Measurements from ENCODE around the gene SPHK1.

SPHK1 gene

DNA sequence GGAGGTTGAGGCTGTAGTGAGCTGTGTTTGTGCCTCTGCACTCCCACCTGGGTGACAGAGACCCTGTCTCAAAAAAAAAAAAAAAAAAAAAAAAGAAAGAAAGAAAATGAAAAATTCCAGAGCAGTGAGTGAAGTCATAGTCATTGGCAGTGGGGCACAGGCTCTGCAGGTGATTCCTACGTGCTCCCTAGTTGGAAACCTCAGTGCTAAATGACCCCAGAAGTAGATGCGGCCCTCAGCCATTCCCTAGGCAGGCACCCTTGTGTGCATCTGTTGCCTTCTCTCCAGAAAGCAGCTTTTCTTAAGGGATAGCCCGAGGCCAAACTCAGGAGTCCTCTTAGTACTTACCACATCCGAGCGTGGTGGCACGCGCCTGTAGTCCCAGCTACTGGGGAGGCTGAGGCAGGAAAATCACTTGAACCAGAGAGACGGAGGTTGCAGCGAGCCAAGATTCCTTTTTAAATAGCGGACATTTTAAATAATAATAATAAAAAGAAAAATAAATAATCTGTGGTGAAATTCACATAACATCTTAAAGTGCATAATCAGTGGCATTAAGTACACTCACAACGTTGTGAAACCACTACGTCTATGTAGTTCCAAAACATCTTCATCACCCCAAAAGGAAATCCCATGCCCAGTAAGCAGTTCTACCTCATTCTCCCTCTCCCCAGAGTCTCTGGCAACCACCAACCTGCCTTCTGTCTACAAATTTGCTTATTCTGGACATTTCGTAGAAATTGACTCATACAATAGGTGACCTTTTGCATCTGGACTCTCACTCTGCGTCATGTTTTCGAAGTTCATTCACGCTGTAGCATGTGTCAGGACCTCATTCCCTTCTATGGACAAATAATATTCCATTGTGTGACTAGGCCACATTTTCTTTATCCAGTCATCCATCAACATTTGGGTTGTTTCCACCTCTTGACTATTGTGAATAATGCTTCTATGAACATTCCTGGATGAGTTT lies 12.5 kb upstream of the SPHK1 start:
- Mint-ChIP-seq H3K9me3 (no peaks in the 10 kb centered on the region), H3K27ac (peak overlapping the region; percentile 5 to 49 (median 8)), H3K4me1 (peaks cover 42% of the 10 kb centered on the region), H3K4me3 (no peak overlapping the region), H3K27me3 (ENCODE audit: low read depth) (peaks cover 5% of the 10 kb centered on the region), H3K36me3 (ENCODE audit: low read depth) (no peaks in the 10 kb centered on the region)
- TF ChIP-seq, protein P1, sequence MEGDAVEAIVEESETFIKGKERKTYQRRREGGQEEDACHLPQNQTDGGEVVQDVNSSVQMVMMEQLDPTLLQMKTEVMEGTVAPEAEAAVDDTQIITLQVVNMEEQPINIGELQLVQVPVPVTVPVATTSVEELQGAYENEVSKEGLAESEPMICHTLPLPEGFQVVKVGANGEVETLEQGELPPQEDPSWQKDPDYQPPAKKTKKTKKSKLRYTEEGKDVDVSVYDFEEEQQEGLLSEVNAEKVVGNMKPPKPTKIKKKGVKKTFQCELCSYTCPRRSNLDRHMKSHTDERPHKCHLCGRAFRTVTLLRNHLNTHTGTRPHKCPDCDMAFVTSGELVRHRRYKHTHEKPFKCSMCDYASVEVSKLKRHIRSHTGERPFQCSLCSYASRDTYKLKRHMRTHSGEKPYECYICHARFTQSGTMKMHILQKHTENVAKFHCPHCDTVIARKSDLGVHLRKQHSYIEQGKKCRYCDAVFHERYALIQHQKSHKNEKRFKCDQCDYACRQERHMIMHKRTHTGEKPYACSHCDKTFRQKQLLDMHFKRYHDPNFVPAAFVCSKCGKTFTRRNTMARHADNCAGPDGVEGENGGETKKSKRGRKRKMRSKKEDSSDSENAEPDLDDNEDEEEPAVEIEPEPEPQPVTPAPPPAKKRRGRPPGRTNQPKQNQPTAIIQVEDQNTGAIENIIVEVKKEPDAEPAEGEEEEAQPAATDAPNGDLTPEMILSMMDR (IDR thresholded peaks at IDR 0.05; ENCODE audit: unreplicated experiment in 3 of 3), result no peak

DNA sequence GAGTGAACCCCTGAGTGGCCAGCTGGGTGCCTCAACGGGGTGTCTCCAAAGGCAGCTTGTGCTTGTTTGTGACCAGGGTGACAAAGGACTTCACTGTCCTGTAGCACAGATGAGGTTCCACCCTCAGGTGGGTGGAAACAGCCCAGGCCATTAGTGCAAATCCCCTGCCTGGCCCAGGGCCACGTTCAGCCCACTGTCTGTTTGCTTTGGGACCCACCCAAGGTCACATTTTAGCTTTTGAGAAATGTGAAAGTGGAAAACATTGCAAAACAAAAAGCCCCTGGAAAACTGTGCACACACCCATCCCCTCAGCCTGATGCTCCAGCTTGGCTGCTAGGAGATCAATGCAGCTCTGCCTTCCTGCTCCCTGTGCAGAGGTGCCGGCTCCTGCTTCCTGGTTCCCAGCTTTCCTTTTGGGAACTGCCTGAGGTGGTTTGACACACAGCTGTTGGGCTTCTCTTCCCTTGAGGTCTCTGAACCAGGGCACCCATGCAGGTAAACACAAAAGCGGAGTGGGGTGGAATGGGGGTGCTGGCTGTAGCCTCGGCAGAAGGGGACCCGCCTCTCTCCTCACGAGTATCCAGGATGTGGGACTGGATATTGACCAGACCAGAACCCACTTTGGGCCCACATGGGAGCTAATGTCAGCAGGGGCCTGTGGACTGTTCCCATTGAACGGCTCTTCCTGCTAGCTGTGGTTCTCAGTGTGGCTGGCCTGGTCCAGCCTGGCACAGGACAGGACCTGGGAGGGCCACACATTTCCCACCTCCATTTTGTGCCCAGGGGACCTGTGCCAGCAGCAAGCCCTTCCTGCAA lies 7.9 kb upstream of the SPHK1 start:
- H3K4me1 Mint-ChIP-seq, result peaks cover 33% of the 10 kb centered on the region

DNA sequence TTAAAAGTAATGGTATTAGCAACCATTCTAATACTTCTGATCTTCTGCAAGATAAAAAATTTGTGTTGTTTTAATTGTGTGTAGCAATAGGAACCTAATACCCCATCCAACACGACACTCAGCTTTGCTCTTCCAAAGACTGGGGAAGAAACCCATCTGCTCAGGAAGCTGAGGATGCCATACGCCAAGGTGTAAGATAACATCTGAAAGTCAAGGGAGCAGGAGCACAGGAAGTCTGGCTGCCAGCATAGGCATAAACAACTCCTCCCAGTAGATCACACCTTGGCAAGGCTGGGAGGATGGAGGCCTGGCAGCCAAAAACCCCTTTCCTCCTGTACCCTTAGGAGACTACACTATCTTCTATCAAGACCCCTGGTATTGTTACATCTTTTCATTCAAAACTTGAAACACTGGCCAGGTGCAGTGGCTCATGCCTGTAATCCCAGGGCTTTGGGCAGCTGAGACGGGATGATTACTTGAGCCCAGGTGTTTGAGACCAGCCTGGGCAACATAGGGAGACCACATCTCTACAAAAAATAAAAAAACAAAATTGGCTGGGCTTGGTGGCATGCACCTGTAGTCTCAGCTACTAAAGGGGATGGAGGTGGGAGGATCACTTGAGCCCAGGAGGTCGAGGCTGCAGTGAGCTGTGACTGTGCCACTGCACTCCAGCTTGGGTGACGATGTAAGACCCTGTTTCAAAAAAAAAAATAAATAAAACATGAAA lies 5.7 kb upstream of the SPHK1 start:
- Mint-ChIP-seq H3K36me3 (ENCODE audit: low read depth) (peaks cover 8% of the 10 kb centered on the region), H3K27me3 (ENCODE audit: low read depth) (peaks cover 28% of the 10 kb centered on the region)

More for the DNA sequence above, 7.9 kb upstream of the SPHK1 start:
- Mint-ChIP-seq H3K36me3 (ENCODE audit: low read depth) (peaks cover 8% of the 10 kb centered on the region), H3K27me3 (ENCODE audit: low read depth) (peaks cover 17% of the 10 kb centered on the region), H3K9me3 (no peaks in the 10 kb centered on the region), H3K4me3 (no peak overlapping the region), H3K27ac (no peak overlapping the region)
- TF ChIP-seq, protein P1 (IDR thresholded peaks at IDR 0.05; ENCODE audit: unreplicated experiment in 3 of 3), result no peak

DNA sequence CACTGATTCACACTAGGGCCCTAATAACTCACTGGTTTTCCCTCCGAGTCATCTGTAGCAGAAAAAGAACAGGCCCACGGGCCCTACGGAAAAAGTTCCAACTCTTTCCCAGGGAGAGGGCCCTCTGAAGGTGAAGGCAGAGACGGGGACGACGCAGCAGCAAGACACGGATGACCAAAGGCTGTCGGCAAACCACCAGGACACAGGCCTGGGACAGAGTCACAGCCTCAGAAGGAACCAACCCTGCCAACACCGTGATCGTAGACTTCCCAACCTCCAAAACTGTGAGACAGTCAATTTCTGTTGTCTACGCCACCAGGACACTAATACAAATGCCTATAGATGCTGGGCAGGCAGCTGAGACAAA lies 5.2 kb upstream of the SPHK1 start:
- H3K9me3 Mint-ChIP-seq, result no peaks in the 10 kb centered on the region
- peak overlapping the region in 2 of 3 experiments; percentile 63 to 68 for H3K4me3 Mint-ChIP-seq
- peaks cover 29% of the 10 kb centered on the region for H3K27me3 Mint-ChIP-seq (ENCODE audit: low read depth)
- H3K4me1 Mint-ChIP-seq, result peaks cover 35% of the 10 kb centered on the region
- peaks cover 8% of the 10 kb centered on the region for H3K36me3 Mint-ChIP-seq (ENCODE audit: low read depth)
- H3K27ac Mint-ChIP-seq, result peak overlapping the region in 1 of 3 experiments; percentile 43
- TF ChIP-seq, protein P1 (IDR thresholded peaks at IDR 0.05; ENCODE audit: unreplicated experiment in 3 of 3), result no peak

More for the DNA sequence above, 5.7 kb upstream of the SPHK1 start:
- peak overlapping the region in 1 of 3 experiments; percentile 59 for H3K27ac Mint-ChIP-seq
- peaks cover 36% of the 10 kb centered on the region for H3K4me1 Mint-ChIP-seq
- TF ChIP-seq, protein P1 (IDR thresholded peaks at IDR 0.05; ENCODE audit: unreplicated experiment in 3 of 3), result no peak
- H3K4me3 Mint-ChIP-seq, result no peak overlapping the region
- H3K9me3 Mint-ChIP-seq, result no peaks in the 10 kb centered on the region

DNA sequence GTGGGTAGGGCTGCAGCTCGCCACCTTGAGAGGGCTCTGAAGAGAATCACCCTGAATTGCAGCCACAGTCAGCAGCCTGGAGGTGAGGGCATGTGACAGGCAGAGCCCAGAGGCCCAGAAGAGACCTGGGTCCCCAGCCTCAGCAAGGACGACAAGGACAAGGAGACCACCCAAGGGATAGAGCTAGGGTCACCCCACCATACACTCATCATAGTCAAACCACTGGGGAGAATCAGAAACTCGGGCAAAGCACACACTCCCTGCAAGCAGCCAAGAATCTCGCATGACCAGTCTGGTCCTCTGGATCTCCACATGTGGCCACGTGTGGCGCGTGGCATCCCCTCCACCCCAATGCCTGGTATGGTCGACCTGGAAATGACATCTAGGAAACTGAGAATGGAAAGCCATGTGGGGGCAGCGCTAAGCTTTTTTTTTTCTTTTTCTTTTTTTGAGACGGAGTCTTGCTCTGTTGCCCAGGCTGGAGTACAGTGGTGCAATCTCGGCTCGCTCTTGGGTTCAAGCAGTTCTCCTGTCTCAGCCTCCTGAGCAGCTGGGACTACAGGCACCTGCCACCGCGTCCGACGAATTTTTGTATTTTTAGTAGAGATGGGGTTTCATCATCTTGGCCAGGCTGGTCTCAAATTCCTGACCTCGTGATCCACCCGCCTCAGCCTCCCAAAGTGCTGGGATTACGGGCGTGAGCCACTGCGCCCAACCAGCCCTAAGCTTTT lies 4.6 kb upstream of the SPHK1 start:
- TF ChIP-seq, protein P1 (IDR thresholded peaks at IDR 0.05; ENCODE audit: unreplicated experiment in 3 of 3), result no peak
- Mint-ChIP-seq H3K9me3 (no peaks in the 10 kb centered on the region), H3K4me3 (peak overlapping the region in 2 of 3 experiments; percentile 63 to 68), H3K27ac (peak overlapping the region in 1 of 3 experiments; percentile 43), H3K27me3 (ENCODE audit: low read depth) (peaks cover 29% of the 10 kb centered on the region), H3K4me1 (peaks cover 35% of the 10 kb centered on the region), H3K36me3 (ENCODE audit: low read depth) (peaks cover 8% of the 10 kb centered on the region)

Measured in nephron (organoid).